Posterior cingulate gyrus (tissue), 11 donors: ENCODE data around the gene KLK2.
"Not testable (repeated sequence)": the region's sequence is repeated elsewhere in the genome, so short reads cannot be mapped to it uniquely, and the experiment has no call there.

Experiments used
- DNase-seq, 10 donors: peaks; one replicate each; pipeline versions ENCODE4 v3.0.0 to v3.0.0-alpha.2; 2020 to 2021; ENCODE audit warnings: mixed read lengths in 3 of 10
- intact Hi-C: fragments of 100-400 bp; cut with DNase I; formaldehyde crosslinking; loops from one replicate; pipeline ENCODE4 v1.15.1; 2023

The KLK2 gene

GRCh38 chr19:50890422-50891252 lies 17.4 kb downstream of the KLK2 start:
- intact Hi-C loops, result no loop called here
- DNase-seq, result no peak

GRCh38 chr19:50891253-50891625 lies 18.0 kb downstream of the KLK2 start:
- no peak for DNase-seq
- intact Hi-C loops, result no loop called here

- DNase-seq, result no peak
- intact Hi-C loops, result no loop called here
These were observed 20.0 kb downstream of the KLK2 start for GRCh38 chr19:50893047-50893736.

- intact Hi-C loops, result no loop called here
- DNase-seq, result no peak
These were observed 21.5 kb downstream of the KLK2 start for GRCh38 chr19:50894478-50895356.

- DNase-seq, intact Hi-C loops: not testable (repeated sequence)
These were observed 22.9 kb downstream of the KLK2 start for GRCh38 chr19:50896089-50896590.

- intact Hi-C loops, result no loop called here
- DNase-seq, result no peak
These were observed 23.5 kb downstream of the KLK2 start for GRCh38 chr19:50896591-50897190.

GRCh38 chr19:50897191-50897607 lies 24.0 kb downstream of the KLK2 start:
- no peak for DNase-seq
- intact Hi-C loops, result no loop called here

GRCh38 chr19:50897612-50898011 lies 24.4 kb downstream of the KLK2 start:
- intact Hi-C loops, result no loop called here
- no peak for DNase-seq

- DNase-seq, result no peak
- intact Hi-C loops, result no loop called here
These were observed 24.8 kb downstream of the KLK2 start for GRCh38 chr19:50898018-50898417.

- DNase-seq, result no peak
- intact Hi-C loops, result no loop called here
These were observed 26.3 kb downstream of the KLK2 start for GRCh38 chr19:50899569-50899968.

- no peak for DNase-seq
- intact Hi-C loops, result no loop called here
These were observed 29.4 kb downstream of the KLK2 start for GRCh38 chr19:50902640-50903039.

GRCh38 chr19:50906217-50906616 lies 33.0 kb downstream of the KLK2 start:
- peak in 2 of 10 donors; percentile 28 to 29 for DNase-seq
- intact Hi-C loops, result no loop called here

GRCh38 chr19:50908336-50908735 lies 35.1 kb downstream of the KLK2 start:
- intact Hi-C loops, result no loop called here

GRCh38 chr19:50909240-50910070 lies 36.2 kb downstream of the KLK2 start:
- peak in 3 of 10 donors; percentile 9 to 90 (median 12) for DNase-seq
- intact Hi-C loops, result no loop called here

More at GRCh38 chr19:50908336-50908735, 35.1 kb downstream of the KLK2 start:
- no peak for DNase-seq

- intact Hi-C loops, result no loop called here
- no peak for DNase-seq
These were observed 37.5 kb downstream of the KLK2 start for GRCh38 chr19:50910722-50911121.

- intact Hi-C loops, result no loop called here
- no peak for DNase-seq
These were observed 38.2 kb downstream of the KLK2 start, which contains the start of gene KLK4 for GRCh38 chr19:50911206-50912101. Gene KLK4 (minus strand): TSS chr19:50911395. CDS start chr19:50910738, 657 bp downstream.

GRCh38 chr19:50912102-50912599 lies 38.9 kb downstream of the KLK2 start:
- intact Hi-C loops, result no loop called here
- no peak for DNase-seq
